MV-4-11 (cell line): ENCODE results near the gene ZMYND10.

Source experiments
- DNase-seq: peaks from one replicate; lab custom pipeline; 2025; lab: John Stamatoyannopoulos, UW

Gene ZMYND10

GRCh38 chr3:50370594-50370993 lies 25.1 kb upstream of the ZMYND10 start:
- peak; percentile 68 for DNase-seq

- no peak for DNase-seq
Observed at GRCh38 chr3:50369012-50369670, 23.6 kb upstream of the ZMYND10 start.

- DNase-seq = no peak
Observed at GRCh38 chr3:50365842-50366220, 20.3 kb upstream of the ZMYND10 start.

GRCh38 chr3:50365080-50365841 lies 19.7 kb upstream of the ZMYND10 start:
- DNase-seq = peak; percentile 73

GRCh38 chr3:50364573-50365079 lies 19.1 kb upstream of the ZMYND10 start:
- no peak for DNase-seq

- DNase-seq = no peak
Observed at GRCh38 chr3:50359760-50360110, 14.2 kb upstream of the ZMYND10 start.

GRCh38 chr3:50358911-50359759 lies 13.6 kb upstream of the ZMYND10 start, which contains the start of gene TMEM115:
TSS of gene TMEM115 (minus strand) at chr3:50359521. CDS start at chr3:50359063, 458 bp downstream.
- DNase-seq = peak; percentile 98

GRCh38 chr3:50358355-50358910 lies 12.9 kb upstream of the ZMYND10 start:
- no peak for DNase-seq

- no peak for DNase-seq
Observed at GRCh38 chr3:50357481-50357880, 11.9 kb upstream of the ZMYND10 start.

- peak; percentile 75 for DNase-seq
Observed at GRCh38 chr3:50356553-50356952, 11.0 kb upstream of the ZMYND10 start.

GRCh38 chr3:50355829-50356552 lies 10.5 kb upstream of the ZMYND10 start:
- no peak for DNase-seq

GRCh38 chr3:50354850-50355249 lies 9.3 kb upstream of the ZMYND10 start:
- DNase-seq = no peak

GRCh38 chr3:50354186-50354764 lies 8.7 kb upstream of the ZMYND10 start:
- DNase-seq = no peak

GRCh38 chr3:50353245-50354004 lies 7.9 kb upstream of the ZMYND10 start:
- DNase-seq = no peak

GRCh38 chr3:50352781-50353180 lies 7.2 kb upstream of the ZMYND10 start:
- peak; percentile 48 for DNase-seq

- no peak for DNase-seq
Observed at GRCh38 chr3:50351323-50351697, 5.8 kb upstream of the ZMYND10 start.

GRCh38 chr3:50350527-50351322 lies 5.2 kb upstream of the ZMYND10 start, which contains the start of the genes CYB561D2 and NPRL2:
TSS of gene CYB561D2 (plus strand) at chr3:50350862. CDS start at chr3:50351434, 572 bp downstream.
TSS of gene NPRL2 (minus strand) at chr3:50350775. CDS start at chr3:50350652, 123 bp downstream.
- DNase-seq = peak; percentile 95

GRCh38 chr3:50350213-50350526 lies 4.6 kb upstream of the ZMYND10 start:
- DNase-seq = no peak

GRCh38 chr3:50347187-50347813 lies 1.8 kb upstream of the ZMYND10 start:
- peak; percentile 62 for DNase-seq
